Hypothalamus (tissue), 51 donors: ENCODE results near the gene KLHL21.
"Not testable (repeated sequence)": the region's sequence is repeated elsewhere in the genome, so short reads cannot be mapped to it uniquely, and the experiment has no call there.

Experiments
- DNase-seq, 51 donors: peaks; one replicate each; lab custom pipeline; 2025; lab: John Stamatoyannopoulos, UW

KLHL21 gene

GRCh38 chr1:6601049-6601922, 1.4 kb downstream of the KLHL21 start:
- DNase-seq = peak in 44 of 51 donors; percentile 23 to 82 (median 68)

- DNase-seq = peak in 2 of 51 donors; percentile 62 to 69
Observed at GRCh38 chr1:6600410-6601048, 2.1 kb downstream of the KLHL21 start.

GRCh38 chr1:6599991-6600390, 2.7 kb downstream of the KLHL21 start:
- DNase-seq = not testable (repeated sequence)

GRCh38 chr1:6599141-6599975, 3.3 kb downstream of the KLHL21 start:
- peak in 2 of 51 donors; percentile 7 to 18 for DNase-seq

GRCh38 chr1:6597777-6598131, 4.9 kb downstream of the KLHL21 start:
- no peak for DNase-seq

- DNase-seq = peak in 1 of 51 donors; percentile 6
Observed at GRCh38 chr1:6596886-6597776, 5.5 kb downstream of the KLHL21 start.

- no peak for DNase-seq
Observed at GRCh38 chr1:6596351-6596750, 6.3 kb downstream of the KLHL21 start.

GRCh38 chr1:6594977-6595740, 7.5 kb downstream of the KLHL21 start:
- DNase-seq = no peak

GRCh38 chr1:6593810-6594209, 8.9 kb downstream of the KLHL21 start:
- no peak for DNase-seq

- DNase-seq = no peak
Observed at GRCh38 chr1:6592865-6593593, 9.6 kb downstream of the KLHL21 start.

- no peak for DNase-seq
Observed at GRCh38 chr1:6592441-6592840, 10.2 kb downstream of the KLHL21 start.

GRCh38 chr1:6591644-6592043, 11.0 kb downstream of the KLHL21 start:
- DNase-seq = no peak

- DNase-seq = peak in 13 of 51 donors; percentile 14 to 53 (median 27)
Observed at GRCh38 chr1:6591222-6591621, 11.4 kb downstream of the KLHL21 start.

GRCh38 chr1:6590046-6590445, 12.6 kb downstream of the KLHL21 start:
- DNase-seq = no peak

- DNase-seq = no peak
Observed at GRCh38 chr1:6588893-6589520, 13.7 kb downstream of the KLHL21 start.

GRCh38 chr1:6588128-6588892, 14.4 kb downstream of the KLHL21 start:
- DNase-seq = no peak

- peak in 44 of 51 donors; percentile 12 to 86 (median 65) for DNase-seq
Observed at GRCh38 chr1:6587261-6588005, 15.2 kb downstream of the KLHL21 start.
